ENCODE results near the gene THTPA.

THTPA gene

GRCh38 chr14:23538785-23539184, 17.3 kb upstream of the THTPA start:
- H3K27me3 Mint-ChIP-seq: peaks cover 24% of the 10 kb centered on the region
- no peak overlapping the region for H3K4me3 Mint-ChIP-seq
- H3K9me3 Mint-ChIP-seq: no peaks in the 10 kb centered on the region
- CTCF ChIA-PET: interaction anchor here (1.1 to 7.7 kb wide), 7 partner anchors 9 to 59 kb away, joined by 3 to 114 read pairs (median 9); no protein-coding TSS in a partner anchor
- no peaks in the 10 kb centered on the region for H3K36me3 Mint-ChIP-seq
- no peak for DNase-seq
- H3K4me1 Mint-ChIP-seq: no peaks in the 10 kb centered on the region
- no peak overlapping the region for H3K27ac Mint-ChIP-seq

- H3K9me3 Mint-ChIP-seq: no peaks in the 10 kb centered on the region
- CTCF ChIA-PET: interaction anchor here (1.0 to 7.7 kb wide), 9 partner anchors 10 to 60 kb away, joined by 3 to 114 read pairs (median 5); no protein-coding TSS in a partner anchor
- no peaks in the 10 kb centered on the region for H3K4me1 Mint-ChIP-seq
- H3K36me3 Mint-ChIP-seq: no peaks in the 10 kb centered on the region
- H3K4me3 Mint-ChIP-seq: no peak overlapping the region
- peaks cover 24% of the 10 kb centered on the region for H3K27me3 Mint-ChIP-seq
- H3K27ac Mint-ChIP-seq: no peak overlapping the region
- peak; percentile 38 for DNase-seq
These were observed 16.6 kb upstream of the THTPA start for GRCh38 chr14:23539248-23540140.

DNA sequence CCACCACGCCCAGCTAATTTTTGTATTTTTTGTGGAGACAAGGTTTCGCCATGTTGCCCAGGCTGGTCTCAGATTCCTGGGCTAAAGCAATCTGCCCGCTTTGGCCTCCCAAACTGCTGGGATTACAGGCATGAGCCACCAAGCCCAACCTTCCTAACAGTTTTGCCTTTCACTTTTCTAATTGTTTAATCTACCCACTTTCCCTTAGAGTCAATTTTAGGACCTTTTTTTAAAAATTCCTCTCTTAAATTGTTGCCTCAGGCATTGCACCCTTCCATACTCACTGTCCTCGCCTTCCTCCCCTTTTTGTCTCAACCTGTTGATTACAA, 16.0 kb upstream of the THTPA start:
- no peaks in the 10 kb centered on the region for H3K4me1 Mint-ChIP-seq
- peaks cover 24% of the 10 kb centered on the region for H3K27me3 Mint-ChIP-seq
- no peak for DNase-seq
- no peaks in the 10 kb centered on the region for H3K36me3 Mint-ChIP-seq
- no peak overlapping the region for H3K4me3 Mint-ChIP-seq
- CTCF ChIA-PET: interaction anchor here (1.0 to 7.7 kb wide), 6 partner anchors 10 to 60 kb away, joined by 3 to 114 read pairs (median 22); no protein-coding TSS in a partner anchor
- no peak overlapping the region for H3K27ac Mint-ChIP-seq
- no peaks in the 10 kb centered on the region for H3K9me3 Mint-ChIP-seq

GRCh38 chr14:23542261-23542660, 13.8 kb upstream of the THTPA start:
- H3K9me3 Mint-ChIP-seq: no peaks in the 10 kb centered on the region
- CTCF ChIA-PET: interaction anchor here (6.0 to 7.7 kb wide), 3 partner anchors 13 to 62 kb away, joined by 40 to 114 read pairs (median 51); no protein-coding TSS in a partner anchor
- H3K4me1 Mint-ChIP-seq: no peaks in the 10 kb centered on the region
- H3K27me3 Mint-ChIP-seq: peaks cover 24% of the 10 kb centered on the region
- no peak for DNase-seq
- no peak overlapping the region for H3K4me3 Mint-ChIP-seq
- H3K27ac Mint-ChIP-seq: no peak overlapping the region
- no peaks in the 10 kb centered on the region for H3K36me3 Mint-ChIP-seq

- Mint-ChIP-seq H3K4me3 (no peak overlapping the region), H3K9me3 (no peaks in the 10 kb centered on the region), H3K4me1 (no peaks in the 10 kb centered on the region), H3K27me3 (peaks cover 17% of the 10 kb centered on the region), H3K27ac (no peak overlapping the region), H3K36me3 (no peaks in the 10 kb centered on the region)
- CTCF ChIA-PET: interaction anchor here (6.2 to 7.7 kb wide), 2 partner anchors 16 to 64 kb away, joined by 51 to 114 read pairs; no protein-coding TSS in a partner anchor
- DNase-seq: no peak
These were observed 12.7 kb upstream of the THTPA start for GRCh38 chr14:23543403-23543802.

DNA sequence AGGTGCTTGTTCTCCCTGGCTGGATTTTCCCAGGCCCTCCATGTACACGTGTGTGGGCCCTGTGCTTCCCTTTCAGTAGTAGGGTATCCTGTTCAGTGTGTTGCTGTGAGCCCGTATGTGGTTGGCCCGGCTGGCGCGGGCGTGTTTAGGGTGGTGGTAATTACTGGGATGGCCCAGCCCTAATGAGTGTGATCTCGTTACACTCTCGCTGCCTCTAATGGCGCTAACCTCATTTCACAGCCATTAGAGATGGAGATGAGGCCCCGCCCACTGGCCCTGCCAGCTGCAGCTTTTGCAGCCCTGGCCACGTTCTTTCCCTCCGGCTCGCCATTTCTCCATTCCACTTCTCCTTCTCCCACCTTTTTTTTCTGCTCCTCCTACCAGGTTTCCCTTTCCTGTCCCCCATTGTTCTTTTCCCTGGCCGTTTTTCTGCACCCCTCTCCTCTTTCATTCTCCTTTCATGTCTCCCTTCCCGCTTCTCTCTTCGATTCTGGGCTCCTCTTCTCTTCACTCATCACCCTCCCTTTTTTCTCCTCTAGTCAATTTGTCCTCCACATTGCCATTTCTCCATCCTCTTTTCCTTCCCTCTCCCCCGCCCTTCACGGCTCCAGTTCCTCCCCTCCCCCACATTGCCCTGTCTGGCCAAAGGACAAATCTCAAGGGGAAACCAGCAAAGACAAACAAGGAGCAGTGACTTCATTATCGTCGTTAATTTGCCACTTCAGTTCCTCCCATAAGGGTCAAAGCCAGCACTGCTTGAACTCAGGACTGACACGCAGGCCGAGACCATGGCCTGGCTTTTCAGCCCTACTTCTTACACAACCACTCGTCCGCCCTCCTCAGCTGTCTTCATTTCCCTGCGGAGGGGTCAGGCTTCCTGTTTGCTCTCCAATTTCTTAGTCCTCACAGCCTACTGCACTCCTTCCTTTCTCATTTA, 11.3 kb upstream of the THTPA start:
- peaks cover 5% of the 10 kb centered on the region for H3K27me3 Mint-ChIP-seq
- DNase-seq: no peak
- H3K4me1 Mint-ChIP-seq: no peaks in the 10 kb centered on the region
- CTCF ChIA-PET: interaction anchor here (0.9 kb wide), 1 partner anchor 15 kb away, joined by 3 read pairs; no protein-coding TSS in a partner anchor
- H3K36me3 Mint-ChIP-seq: no peaks in the 10 kb centered on the region
- H3K9me3 Mint-ChIP-seq: no peaks in the 10 kb centered on the region
- H3K4me3 Mint-ChIP-seq: no peak overlapping the region
- no peak overlapping the region for H3K27ac Mint-ChIP-seq

DNA sequence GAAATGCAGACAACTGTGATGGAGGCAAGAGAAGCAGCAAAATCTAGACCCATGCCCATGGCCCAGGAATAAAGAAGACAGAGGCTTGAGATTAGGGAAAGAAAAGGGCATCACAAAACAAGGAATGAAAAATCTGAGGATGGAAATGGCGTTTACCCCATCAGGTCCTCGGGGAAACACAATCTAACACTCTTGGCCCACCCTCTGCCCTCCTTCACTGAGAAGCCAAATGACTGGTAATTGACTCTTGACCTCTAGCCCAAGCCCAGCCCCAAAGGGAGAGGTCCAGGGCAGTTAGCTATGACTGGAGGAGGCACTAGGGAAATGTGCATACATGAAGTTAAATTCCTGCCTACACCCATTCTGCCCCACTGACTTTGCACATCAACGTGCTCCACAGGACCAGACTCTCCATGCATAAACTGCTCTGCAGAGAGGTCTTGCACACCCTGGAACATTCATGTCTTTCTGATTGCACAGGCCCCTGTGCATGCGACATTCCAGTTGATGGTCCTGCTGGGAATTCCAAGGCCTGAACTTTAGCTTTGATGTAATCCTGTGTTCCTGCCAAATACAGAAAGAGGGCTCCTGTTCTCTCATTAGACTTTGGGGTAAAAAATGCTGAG, 10.2 kb upstream of the THTPA start:
- Mint-ChIP-seq H3K4me1 (no peaks in the 10 kb centered on the region), H3K27me3 (peaks cover under 1% of the 10 kb centered on the region), H3K9me3 (no peaks in the 10 kb centered on the region), H3K36me3 (no peaks in the 10 kb centered on the region), H3K27ac (no peak overlapping the region), H3K4me3 (no peak overlapping the region)
- no peak for DNase-seq
- CTCF ChIA-PET: no interaction called here

- Mint-ChIP-seq H3K4me3 (no peak overlapping the region), H3K36me3 (no peaks in the 10 kb centered on the region), H3K4me1 (peaks cover 3% of the 10 kb centered on the region), H3K27me3 (no peaks in the 10 kb centered on the region), H3K9me3 (no peaks in the 10 kb centered on the region), H3K27ac (no peak overlapping the region)
- CTCF ChIA-PET: interaction anchor here (0.9 kb wide), 1 partner anchor 17 kb away, joined by 4 read pairs; no protein-coding TSS in a partner anchor
- no peak for DNase-seq
These were observed 9.5 kb upstream of the THTPA start for GRCh38 chr14:23546450-23547035.

DNA sequence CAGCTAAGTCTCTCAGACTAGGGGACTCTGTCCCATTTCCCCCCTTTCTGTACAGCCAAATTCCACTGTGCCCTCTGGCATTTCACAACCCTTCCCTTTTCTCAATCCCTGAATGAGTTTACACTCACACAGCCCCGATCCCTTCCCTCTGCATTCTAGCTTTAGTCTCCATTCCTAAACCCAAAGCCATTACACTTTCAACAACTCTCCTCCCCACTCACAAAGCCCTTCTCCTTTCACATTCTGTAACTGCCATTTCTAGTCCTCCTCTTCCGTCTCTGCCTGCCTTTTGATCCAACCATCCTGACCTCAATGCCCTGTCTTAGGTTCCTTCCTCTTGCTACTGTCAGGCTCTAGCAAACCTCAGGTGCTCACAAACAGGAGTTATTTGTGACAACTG, 8.1 kb upstream of the THTPA start:
- Mint-ChIP-seq H3K36me3 (no peaks in the 10 kb centered on the region), H3K4me3 (no peak overlapping the region), H3K27ac (no peak overlapping the region), H3K4me1 (peaks cover 9% of the 10 kb centered on the region), H3K9me3 (no peaks in the 10 kb centered on the region), H3K27me3 (no peaks in the 10 kb centered on the region)
- no peak for DNase-seq
- CTCF ChIA-PET: interaction anchor here (0.7 to 3.3 kb wide), 2 partner anchors 12 to 69 kb away, joined by 3 to 25 read pairs; no protein-coding TSS in a partner anchor

GRCh38 chr14:23548351-23549318, 7.4 kb upstream of the THTPA start:
- H3K36me3 Mint-ChIP-seq: no peaks in the 10 kb centered on the region
- H3K27ac Mint-ChIP-seq: no peak overlapping the region
- no peaks in the 10 kb centered on the region for H3K9me3 Mint-ChIP-seq
- peaks cover 10% of the 10 kb centered on the region for H3K4me1 Mint-ChIP-seq
- CTCF ChIA-PET: interaction anchor here (0.7 to 3.3 kb wide), 2 partner anchors 11 to 70 kb away, joined by 3 to 25 read pairs; no protein-coding TSS in a partner anchor
- DNase-seq: no peak
- no peak overlapping the region for H3K4me3 Mint-ChIP-seq
- no peaks in the 10 kb centered on the region for H3K27me3 Mint-ChIP-seq

- Mint-ChIP-seq H3K4me3 (no peak overlapping the region), H3K4me1 (peaks cover 16% of the 10 kb centered on the region), H3K36me3 (no peaks in the 10 kb centered on the region), H3K27ac (no peak overlapping the region), H3K9me3 (no peaks in the 10 kb centered on the region), H3K27me3 (no peaks in the 10 kb centered on the region)
- no peak for DNase-seq
- CTCF ChIA-PET: interaction anchor here (0.9 to 3.3 kb wide), 2 partner anchors 9 to 564 kb away, joined by 4 to 25 read pairs; no protein-coding TSS in a partner anchor
These were observed 5.8 kb upstream of the THTPA start for GRCh38 chr14:23550131-23550811.

GRCh38 chr14:23550812-23551265, 5.2 kb upstream of the THTPA start:
- Mint-ChIP-seq H3K27me3 (no peaks in the 10 kb centered on the region), H3K27ac (no peak overlapping the region), H3K4me1 (peaks cover 20% of the 10 kb centered on the region), H3K36me3 (no peaks in the 10 kb centered on the region), H3K9me3 (no peaks in the 10 kb centered on the region), H3K4me3 (no peak overlapping the region)
- no peak for DNase-seq
- CTCF ChIA-PET: no interaction called here

Data from activated naive CD4-positive, alpha-beta T cell treated with anti-CD3 and anti-CD28 coated beads, Interleukin-2, amount 10 ng/mL, durations not matched to agents 7 days and 5 days (primary cell).